HTR-8/SVneo (cell line): Measurements from ENCODE around the gene TBC1D3B.
"Not testable (repeated sequence)": the region's sequence is repeated elsewhere in the genome, so short reads cannot be mapped to it uniquely, and the experiment has no call there.

Experiments used
- DNase-seq: peaks from one replicate; pipeline ENCODE4 v3.0.0; 2011; ENCODE audit warnings: low spot score, mixed read lengths; ENCODE audit not compliant: insufficient read length
- FAIRE-seq: peaks from 2 replicates; lab custom pipeline; 2011; peaks lifted over from hg19 to GRCh38; lab: Jason Lieb, UNC

The TBC1D3B gene

GRCh38 chr17:36176536-36176935, at the start of gene TBC1D3B:
Gene TBC1D3B (minus strand): TSS chr17:36176636. CDS start chr17:36175050, 1,586 bp downstream.
- FAIRE-seq, DNase-seq: not testable (repeated sequence)

DNA sequence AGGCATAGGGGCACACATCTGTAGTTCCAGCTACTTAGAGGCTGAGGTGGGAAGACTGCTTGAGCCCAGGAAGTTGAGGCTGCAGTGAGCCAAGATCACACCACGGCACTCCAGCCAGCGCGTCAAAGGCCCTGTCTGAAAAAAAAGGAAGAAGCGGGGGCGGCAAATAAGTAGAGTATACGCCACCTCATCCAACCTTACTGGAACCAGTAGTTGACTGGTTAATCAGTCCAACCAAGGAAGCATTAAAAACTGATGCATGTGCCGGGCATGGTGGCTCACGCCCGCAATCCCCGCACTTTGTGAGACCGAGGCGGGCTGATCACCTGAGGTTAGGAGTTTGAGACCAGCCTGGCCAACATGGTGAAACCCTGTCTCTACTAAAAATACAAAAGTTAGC, 46.5 kb upstream of the TBC1D3B start:
- not testable (repeated sequence) for DNase-seq, FAIRE-seq

DNA sequence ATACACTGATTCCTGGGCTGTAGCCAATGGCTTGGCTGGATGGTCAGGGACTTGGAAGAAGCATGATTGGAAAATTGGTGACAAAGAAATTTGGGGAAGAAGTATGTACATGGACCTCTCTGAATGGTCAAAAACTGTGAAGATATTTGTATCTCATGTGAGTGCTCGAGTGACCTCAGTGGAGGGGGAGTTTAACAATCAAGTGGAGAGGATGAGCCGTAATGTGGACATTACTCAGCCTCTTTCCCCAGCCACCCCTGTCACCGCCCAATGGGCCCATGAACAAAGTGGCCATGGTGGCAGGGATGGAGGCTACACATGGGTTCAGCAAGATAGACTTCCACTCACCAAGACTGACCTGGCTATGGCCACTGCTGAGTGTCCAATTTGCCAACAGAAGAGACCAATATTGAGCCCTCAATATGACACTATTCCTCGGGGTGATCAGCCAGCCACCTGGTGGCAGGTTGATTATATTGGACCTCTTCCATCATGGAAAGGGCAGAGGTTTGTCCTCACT, 45.2 kb upstream of the TBC1D3B start:
- FAIRE-seq, DNase-seq: not testable (repeated sequence)

DNA sequence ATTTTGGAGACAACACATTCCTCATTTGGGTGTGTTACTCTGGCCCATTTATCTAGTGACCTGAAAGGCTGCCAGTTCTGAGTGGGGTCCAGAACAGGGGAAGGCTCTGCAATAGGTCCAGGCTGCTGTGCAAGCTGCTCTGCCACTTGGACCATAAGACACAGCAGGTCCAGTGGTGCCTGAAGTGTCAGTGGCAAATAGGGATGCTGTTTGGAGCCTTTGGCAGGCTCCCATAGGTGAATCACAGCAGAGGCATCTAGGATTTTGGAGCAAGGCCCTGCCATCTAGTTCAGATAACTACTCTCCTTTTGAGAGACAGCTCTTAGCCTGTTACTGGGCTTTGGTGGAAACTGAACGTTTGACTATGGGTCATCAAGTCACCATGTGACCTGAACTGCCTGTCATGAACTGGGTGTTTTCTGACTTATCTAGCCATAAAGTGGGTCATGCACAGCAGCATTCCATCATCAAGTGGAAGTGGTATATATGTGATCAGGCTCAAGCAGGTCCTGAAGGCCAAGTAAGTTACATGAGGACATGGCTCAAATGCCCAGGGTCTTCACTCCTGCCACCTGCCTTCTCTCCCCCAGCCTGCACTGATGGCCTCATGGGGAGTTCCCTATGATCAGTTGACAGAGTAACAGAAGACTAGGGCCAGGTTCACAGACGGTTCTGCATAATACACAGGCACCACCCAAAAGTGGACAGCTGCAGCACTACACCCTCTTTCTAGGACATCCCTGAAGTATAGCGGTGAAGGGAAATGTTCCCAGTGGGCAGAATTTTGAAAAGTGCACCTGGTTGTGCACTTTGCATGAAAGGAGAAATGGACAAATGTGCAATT, 44.5 kb upstream of the TBC1D3B start:
- DNase-seq, FAIRE-seq: not testable (repeated sequence)

DNA sequence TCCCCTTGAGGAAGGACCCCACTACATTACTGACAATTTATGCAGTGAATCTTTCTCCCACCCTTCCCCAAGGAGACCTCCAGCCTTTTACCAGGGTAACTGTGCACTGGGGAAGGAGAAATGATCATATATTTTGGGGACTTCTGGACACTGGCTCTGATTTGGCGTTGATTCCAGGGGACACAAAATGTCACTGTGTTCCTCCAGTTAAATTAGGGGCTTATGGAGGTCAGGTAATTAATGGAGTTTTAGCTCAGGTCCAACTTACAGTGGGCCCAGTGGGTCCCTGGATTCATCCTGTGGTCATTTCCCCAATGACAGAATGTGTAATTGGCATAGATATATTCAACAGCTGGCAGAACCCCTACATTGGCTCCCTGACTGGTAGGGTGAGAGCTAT, 43.1 kb upstream of the TBC1D3B start:
- not testable (repeated sequence) for FAIRE-seq, DNase-seq

GRCh38 chr17:36215406-36216308, 39.2 kb upstream of the TBC1D3B start:
- not testable (repeated sequence) for FAIRE-seq

GRCh38 chr17:36214918-36215317, 38.5 kb upstream of the TBC1D3B start:
- DNase-seq (no peak), FAIRE-seq (no peak)

More at GRCh38 chr17:36215406-36216308, 39.2 kb upstream of the TBC1D3B start:
- not testable (repeated sequence) for DNase-seq

DNA sequence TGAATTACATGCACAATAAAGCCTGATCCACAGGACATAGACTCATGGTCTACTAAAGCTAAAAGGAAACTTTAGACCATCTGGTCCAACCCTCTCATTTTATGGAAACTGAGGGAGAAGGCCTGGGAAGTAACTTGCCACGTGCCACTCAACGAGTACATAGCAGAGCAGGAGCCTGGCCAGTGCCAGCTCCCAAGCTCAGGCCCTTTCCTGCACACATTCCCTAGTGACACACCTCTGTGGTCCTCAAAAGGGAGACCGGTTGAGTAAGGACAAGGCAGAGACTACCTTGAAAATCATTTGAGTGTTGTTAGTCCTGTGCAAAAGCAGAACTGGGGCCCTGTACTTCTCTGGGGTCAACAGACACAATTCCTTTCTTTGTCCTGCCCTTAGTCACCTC, 37.3 kb upstream of the TBC1D3B start:
- FAIRE-seq (no peak), DNase-seq (no peak)

DNA sequence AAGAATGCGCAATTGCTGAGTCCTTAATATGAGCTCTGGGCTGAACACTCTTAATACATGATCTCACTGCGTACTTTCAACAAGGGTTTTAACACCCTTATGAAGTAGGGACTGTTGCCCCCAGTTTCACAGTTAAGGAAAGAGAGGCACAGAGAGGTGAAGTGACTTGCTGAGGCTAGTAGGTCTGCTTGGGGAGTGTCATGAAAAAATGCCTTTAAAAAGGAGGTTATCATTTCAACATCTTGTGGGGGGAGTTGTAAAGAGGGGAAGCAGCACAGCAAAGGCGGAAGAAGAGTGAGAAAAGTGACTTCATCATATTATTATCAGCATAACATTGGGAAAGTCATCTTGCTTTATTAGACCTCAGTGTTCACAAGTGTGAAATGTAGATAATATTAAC, 36.5 kb upstream of the TBC1D3B start:
- no peak for DNase-seq
- FAIRE-seq = no peak

DNA sequence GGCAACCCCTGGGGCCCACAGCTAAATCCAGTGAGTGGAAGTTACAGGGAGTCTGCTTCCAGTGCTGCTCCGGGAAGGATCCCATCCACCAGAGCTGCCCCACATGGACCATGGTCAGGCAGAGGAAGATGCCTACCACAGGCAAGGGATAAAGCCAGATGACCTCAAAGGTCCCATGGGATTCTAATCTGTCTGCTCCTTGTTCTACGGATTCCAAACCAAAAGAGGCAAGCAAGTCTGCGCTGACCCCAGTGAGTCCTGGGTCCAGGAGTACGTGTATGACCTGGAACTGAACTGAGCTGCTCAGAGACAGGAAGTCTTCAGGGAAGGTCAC, 35.8 kb upstream of the TBC1D3B start:
- no peak for FAIRE-seq
- DNase-seq = no peak

DNA sequence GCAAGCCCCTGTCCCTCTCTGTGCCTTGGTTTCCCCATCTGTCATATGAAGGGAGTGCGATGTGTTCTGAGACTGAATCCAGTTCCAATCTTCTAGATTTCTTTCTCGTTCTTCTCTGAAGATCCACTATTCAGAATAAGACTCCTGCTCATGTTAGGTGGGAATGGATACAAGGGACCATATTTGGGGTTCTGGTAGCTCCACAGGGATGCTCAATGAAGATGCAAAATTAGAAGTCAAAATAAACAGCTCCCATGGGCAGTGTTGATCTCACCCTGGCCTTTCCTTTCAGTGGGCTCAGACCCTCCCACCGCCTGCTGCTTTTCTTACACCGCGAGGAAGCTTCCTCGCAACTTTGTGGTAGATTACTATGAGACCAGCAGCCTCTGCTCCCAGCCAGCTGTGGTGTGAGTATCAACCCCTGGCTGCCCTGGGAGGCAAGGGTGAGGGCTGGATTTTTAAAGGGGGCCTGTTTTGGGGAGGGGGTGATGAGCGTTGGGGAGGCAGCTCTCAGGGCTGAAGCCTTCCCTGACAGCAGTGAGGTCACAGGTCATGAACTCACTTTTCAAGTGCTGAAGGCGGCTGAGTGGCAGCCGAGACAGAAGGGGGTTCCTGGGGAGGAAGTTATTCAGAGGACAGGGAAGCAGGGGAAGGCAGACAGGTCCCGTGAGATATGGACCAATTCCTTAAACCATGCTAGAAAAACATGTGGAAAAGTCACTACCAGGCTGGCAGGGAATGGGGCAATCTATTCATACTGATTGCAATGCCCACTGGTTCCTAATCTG, 35.2 kb upstream of the TBC1D3B start:
- FAIRE-seq, DNase-seq: not testable (repeated sequence)

DNA sequence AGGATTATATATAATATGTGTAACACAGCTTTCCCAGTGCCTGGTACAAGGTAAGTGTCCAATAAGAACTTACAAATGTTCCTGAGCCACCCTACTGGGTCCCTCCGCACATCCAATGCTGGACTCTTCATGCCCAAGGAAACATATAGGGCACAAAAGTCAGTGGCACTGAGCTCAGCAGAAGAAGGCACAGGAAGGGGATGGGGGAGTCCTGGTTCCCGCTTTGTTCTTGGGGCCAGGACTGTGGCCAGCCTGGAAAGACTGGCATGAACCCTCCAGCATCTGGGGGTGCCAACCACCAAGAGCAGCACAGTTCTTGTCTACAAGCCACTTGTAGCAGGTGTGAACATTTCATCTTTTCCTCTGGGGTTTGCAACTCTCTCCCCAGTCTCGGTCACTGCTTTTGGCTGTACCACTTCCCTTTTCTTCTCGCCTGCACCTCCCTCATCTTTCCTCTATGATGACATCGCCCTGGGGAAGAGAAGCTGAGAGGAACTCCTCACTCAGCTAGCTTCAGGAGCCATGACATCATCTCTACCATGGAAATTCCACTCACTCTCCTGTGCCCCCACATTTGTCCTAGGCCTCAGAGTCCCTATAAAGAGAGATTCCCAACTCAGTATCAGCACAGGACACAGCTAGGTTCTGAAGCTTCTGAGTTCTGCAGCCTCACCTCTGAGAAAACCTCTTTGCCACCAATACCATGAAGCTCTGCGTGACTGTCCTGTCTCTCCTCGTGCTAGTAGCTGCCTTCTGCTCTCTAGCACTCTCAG, 34.2 kb upstream of the TBC1D3B start, which contains the start of gene CCL4L2:
CCL4L2 (plus strand) TSS at position 625 of the 773 bp plus-strand sequence.
- not testable (repeated sequence) for DNase-seq, FAIRE-seq

GRCh38 chr17:36209575-36209974, 33.1 kb upstream of the TBC1D3B start:
- DNase-seq (no peak), FAIRE-seq (no peak)

DNA sequence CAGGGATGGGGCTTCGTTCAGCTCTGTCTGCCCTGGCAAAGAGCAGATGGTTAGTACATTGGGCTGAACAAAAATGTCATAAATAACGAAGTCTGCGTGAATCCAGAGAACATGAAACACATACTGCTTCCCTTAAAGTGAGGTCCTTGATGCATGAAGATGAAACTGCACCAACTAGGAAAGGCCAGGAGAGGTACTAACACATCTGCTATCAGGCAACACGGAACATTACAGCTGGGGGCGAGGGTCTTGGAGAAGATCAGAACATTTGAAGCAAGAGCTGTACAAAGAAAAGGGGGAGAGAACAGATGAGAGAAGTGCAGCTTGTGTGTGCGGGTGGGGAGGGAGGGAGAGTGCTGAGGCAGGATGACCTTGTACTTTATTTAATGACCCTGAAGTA, 30.9 kb upstream of the TBC1D3B start:
- DNase-seq, FAIRE-seq: not testable (repeated sequence)

- not testable (repeated sequence) for FAIRE-seq, DNase-seq
Measured at GRCh38 chr17:36206486-36206821, 30.0 kb upstream of the TBC1D3B start.

GRCh38 chr17:36205637-36206485, 29.4 kb upstream of the TBC1D3B start:
- DNase-seq (no peak), FAIRE-seq (no peak)

DNA sequence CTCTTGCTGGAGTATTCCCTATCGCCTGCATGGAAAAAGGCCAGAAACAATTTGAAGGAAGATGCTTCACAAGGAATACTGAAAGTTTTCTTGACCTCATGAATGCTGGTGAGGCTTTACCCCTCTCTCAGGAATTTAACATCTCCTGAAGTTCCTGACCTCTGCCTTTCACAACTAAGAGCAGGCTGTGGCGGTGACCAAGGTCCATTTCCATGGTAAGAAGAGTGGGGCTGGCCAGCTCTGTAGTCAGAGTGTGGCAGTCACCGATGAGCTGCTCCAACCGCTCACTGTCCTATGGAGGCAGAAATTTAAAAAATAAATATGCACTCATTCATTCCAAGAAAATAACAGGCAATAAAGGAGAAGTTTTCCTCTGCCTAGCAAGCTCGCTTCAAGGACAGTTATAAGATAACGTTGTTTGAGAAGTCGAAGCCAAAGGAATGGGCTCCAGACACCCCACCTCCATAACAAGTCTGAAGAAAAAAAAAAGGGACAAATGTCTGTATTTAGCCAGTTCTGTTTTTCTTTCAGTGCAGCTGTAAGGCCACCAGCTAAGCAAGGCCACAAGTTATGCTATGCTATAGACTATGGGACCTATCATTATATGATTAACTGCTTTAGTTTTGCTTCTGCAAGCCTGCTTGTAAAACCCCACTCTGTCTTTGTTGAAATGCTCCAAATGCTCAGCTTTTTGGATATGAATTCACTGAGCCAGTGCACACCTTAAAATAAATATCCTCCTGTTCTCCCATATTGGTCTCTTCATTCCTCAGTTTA, 28.5 kb upstream of the TBC1D3B start:
- no peak for FAIRE-seq
- DNase-seq = no peak
